Activated CD8-positive, alpha-beta memory T cell treated with anti-CD3 and anti-CD28 coated beads, Interleukin-2, amount 10 ng/mL, durations not matched to agents 7 days and 5 days (primary cell): Measurements from ENCODE around the gene RNPEPL1. TPM values are rescaled to one million over a fixed set of nuclear protein-coding genes. Genes with fewer than 3 reads are reported as not detected.

Experiments
- ATAC-seq: fragments of 150-1000 bp; cut with Tn5 transposase; one replicate; pipeline ENCODE4 v1.10.0; 2021; ENCODE audit warnings: moderate library complexity
- CTCF ChIA-PET: fragments of 350-600 bp; sonication (Branson Sonifier 250); formaldehyde crosslinking; loops from one replicate; lab custom pipeline; 2021; ENCODE audit warnings: antibody characterized with exemption; lab: Charles Lee
- DNase-seq: peaks from one replicate; pipeline ENCODE4 v3.0.0-alpha.2; 2020
- H3K27ac Mint-ChIP-seq: one replicate; pipeline ENCODE4 v1.8.0; 2021; ENCODE audit warnings: mild to moderate bottlenecking, mixed read lengths
- H3K27me3 Mint-ChIP-seq: one replicate; pipeline ENCODE4 v1.8.0; 2021; ENCODE audit warnings: mixed read lengths
- H3K36me3 Mint-ChIP-seq: one replicate; pipeline ENCODE4 v1.8.0; 2021; ENCODE audit warnings: mild to moderate bottlenecking, mixed read lengths
- H3K4me1 Mint-ChIP-seq: one replicate; pipeline ENCODE4 v1.8.0; 2021; ENCODE audit warnings: mixed read lengths
- H3K4me3 Mint-ChIP-seq: one replicate; pipeline ENCODE4 v1.8.0; 2021; ENCODE audit warnings: mild to moderate bottlenecking, moderate library complexity, mixed read lengths
- H3K9me3 Mint-ChIP-seq: one replicate; pipeline ENCODE4 v1.8.0; 2022; ENCODE audit warnings: low read depth, mixed read lengths
- total RNA-seq, 2 experiments: library from RNA; stranded (reverse); gene quantifications; one replicate each; pipeline ENCODE4 v1.2.3, GENCODE V29; 2021

RNPEPL1 gene
- total RNA-seq, 2 experiments from 2014 or later = 101 to 152 TPM

DNA sequence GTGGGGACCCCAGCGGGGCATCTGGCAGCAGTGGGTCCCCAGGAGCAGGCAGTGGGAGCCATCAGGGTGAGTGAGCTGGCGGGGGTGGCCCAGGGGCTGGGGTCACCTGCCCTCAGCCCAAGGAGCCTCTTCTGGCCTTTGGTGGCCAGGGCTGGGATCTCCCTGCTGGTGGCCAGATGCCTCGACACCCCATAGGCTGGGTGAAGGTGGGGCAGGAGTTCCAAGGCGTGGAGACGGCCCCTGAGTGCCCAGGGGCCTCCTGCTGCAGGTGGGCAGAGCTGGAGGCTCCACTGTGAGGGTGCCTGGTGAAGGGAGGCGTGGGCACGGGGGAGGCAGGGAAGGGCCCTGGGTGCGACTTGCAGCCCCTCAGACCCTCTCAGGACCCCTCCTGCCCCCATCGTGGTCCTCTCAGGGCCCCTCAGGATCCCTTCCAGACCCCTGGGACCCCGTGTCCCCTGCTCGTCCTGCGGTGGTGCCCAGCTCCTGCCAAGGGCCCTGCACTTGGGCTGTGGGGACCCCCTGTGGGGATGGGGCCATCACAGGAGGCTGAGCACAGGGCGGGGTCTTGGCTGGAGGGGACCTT is 52.0 kb downstream of the RNPEPL1 start:
- no peak overlapping the region for H3K27ac Mint-ChIP-seq
- H3K27me3 Mint-ChIP-seq = no peaks in the 10 kb centered on the region
- H3K4me3 Mint-ChIP-seq = no peak overlapping the region
- CTCF ChIA-PET = interaction anchor here (0.6 to 7.6 kb wide), 4 partner anchors 7 to 54 kb away, joined by 3 to 62 read pairs (median 16); partner anchors contain the start of gene CAPN10
- peaks cover 73% of the 10 kb centered on the region for H3K4me1 Mint-ChIP-seq
- peaks cover 27% of the 10 kb centered on the region for H3K36me3 Mint-ChIP-seq
- ATAC-seq (no peak), DNase-seq (no peak)
- peaks cover 5% of the 10 kb centered on the region for H3K9me3 Mint-ChIP-seq

DNA sequence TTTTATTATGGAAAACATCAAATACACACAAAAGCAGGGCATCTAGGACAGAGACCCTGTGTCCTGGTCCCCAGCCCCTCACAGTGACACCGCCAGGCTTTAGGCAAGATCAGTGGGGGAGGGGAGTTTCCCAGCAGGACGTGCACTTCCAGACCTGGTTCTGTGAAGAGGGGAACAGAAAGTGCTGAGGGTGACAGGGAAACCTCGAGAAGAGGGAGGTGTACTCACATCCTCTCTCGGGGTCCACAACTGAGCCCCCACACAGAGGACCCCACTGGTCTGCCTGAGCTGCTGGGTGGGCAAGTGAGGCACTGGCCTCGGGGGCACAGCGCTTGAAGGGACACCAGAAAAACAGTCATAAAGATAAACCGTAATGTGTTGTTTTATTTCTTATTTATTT is 52.6 kb downstream of the RNPEPL1 start:
- ATAC-seq (no peak), DNase-seq (no peak)
- CTCF ChIA-PET = interaction anchor here (1.0 to 7.6 kb wide), 9 partner anchors 8 to 107 kb away, joined by 3 to 62 read pairs (median 9); partner anchors contain the start of genes CAPN10 and DUSP28
- Mint-ChIP-seq H3K36me3 (peaks cover 24% of the 10 kb centered on the region), H3K4me3 (peak overlapping the region; percentile 13), H3K27me3 (no peaks in the 10 kb centered on the region), H3K9me3 (peaks cover 5% of the 10 kb centered on the region), H3K27ac (peak overlapping the region; percentile 97), H3K4me1 (peaks cover 70% of the 10 kb centered on the region)

DNA sequence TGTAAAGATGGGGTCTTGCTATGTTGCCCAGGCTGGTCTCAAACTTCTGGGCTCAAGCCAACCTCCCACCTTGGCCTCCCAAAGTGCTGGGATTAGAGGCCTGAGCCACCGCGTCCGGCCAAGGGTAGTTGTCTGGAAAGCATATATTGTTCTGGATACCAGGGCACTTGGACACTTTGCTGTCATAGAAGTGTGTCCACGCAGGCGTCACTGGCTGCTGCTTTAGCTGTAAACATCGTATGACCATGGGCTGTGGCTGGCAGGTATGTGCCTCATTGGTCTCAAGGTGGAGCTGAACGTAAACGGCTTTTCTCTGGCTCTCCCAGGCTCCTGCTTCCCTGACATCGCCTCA is 53.8 kb downstream of the RNPEPL1 start:
- no peak for DNase-seq
- H3K9me3 Mint-ChIP-seq = peaks cover 2% of the 10 kb centered on the region
- no peak for ATAC-seq
- H3K27me3 Mint-ChIP-seq = no peaks in the 10 kb centered on the region
- CTCF ChIA-PET = interaction anchor here (1.0 to 7.6 kb wide), 12 partner anchors 9 to 108 kb away, joined by 3 to 62 read pairs (median 9); partner anchors contain the start of genes CAPN10 and DUSP28
- H3K4me1 Mint-ChIP-seq = peaks cover 72% of the 10 kb centered on the region
- H3K36me3 Mint-ChIP-seq = peaks cover 22% of the 10 kb centered on the region
- peak overlapping the region; percentile 97 for H3K27ac Mint-ChIP-seq
- peak overlapping the region; percentile 50 for H3K4me3 Mint-ChIP-seq

DNA sequence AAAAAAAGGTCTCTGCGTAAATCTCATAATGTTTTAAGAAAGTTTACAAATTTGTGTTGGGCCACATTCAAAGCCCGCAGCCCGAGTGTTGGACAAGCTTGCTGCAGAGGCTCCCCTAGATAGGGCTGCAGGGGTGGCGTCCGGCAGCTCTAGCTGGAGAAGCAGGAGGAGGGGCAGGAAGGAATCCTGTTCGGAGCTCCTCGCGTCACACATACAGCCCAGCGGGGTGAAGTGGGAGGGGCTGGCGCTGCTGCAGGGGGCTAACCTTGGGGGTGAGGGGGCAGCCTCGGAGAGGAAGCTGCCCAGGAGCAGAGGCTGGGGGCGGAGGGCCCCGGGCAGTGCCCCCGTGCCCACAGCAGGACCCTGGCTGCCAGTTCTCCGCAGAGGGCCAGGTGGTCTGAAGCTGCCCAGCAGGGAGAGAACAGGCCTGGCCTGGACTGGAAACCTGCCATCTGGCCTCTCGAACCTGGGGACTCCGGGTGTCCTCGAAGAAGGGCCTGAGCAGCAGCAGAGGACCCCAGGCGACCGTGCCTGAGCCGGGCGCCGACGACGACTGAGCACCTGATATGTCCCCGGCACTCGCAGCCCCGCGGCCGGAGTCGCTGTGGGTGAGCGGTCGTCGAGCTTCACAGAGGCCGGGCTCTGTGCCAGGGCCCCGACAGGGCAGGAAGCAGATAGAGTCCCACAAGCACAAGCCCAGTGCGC is 54.4 kb downstream of the RNPEPL1 start:
- ATAC-seq = no peak
- CTCF ChIA-PET = interaction anchor here (1.3 to 7.6 kb wide), 8 partner anchors 10 to 108 kb away, joined by 3 to 62 read pairs (median 10); partner anchors contain the start of genes CAPN10 and DUSP28
- Mint-ChIP-seq H3K4me3 (no peak overlapping the region), H3K27me3 (no peaks in the 10 kb centered on the region), H3K9me3 (peaks cover 1% of the 10 kb centered on the region), H3K36me3 (peaks cover 19% of the 10 kb centered on the region), H3K4me1 (peaks cover 75% of the 10 kb centered on the region), H3K27ac (peak overlapping the region; percentile 97)
- no peak for DNase-seq

DNA sequence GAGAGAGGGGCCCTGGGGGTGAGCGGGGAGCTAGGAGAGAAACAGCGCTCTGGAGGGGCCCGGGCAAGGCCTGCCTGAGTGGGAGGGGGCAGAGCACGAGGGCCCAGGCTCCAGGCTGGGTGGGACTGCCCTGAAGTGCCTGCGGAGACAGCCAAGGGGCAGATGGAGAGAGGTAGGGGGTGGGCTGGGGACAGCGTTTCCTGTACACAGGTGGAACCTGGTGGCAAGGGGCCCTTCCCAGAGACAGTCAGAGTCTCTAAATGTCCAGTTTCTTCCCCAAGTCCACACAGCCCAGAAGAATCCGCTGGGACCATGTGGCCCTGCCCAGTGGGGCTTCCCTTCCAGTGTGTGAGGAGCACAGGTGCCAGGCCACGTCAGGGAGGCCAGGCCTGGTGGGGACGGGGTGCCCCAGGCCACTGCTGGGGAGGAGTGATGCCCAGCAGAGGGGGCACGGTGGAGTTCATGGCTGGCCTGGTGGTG is 55.3 kb downstream of the RNPEPL1 start:
- Mint-ChIP-seq H3K9me3 (no peaks in the 10 kb centered on the region), H3K4me1 (peaks cover 73% of the 10 kb centered on the region), H3K36me3 (peaks cover 16% of the 10 kb centered on the region), H3K27ac (no peak overlapping the region), H3K4me3 (no peak overlapping the region), H3K27me3 (no peaks in the 10 kb centered on the region)
- DNase-seq = no peak
- CTCF ChIA-PET = interaction anchor here (1.5 to 7.6 kb wide), 4 partner anchors 11 to 37 kb away, joined by 3 to 62 read pairs (median 12); partner anchors contain the start of gene CAPN10
- no peak for ATAC-seq

DNA sequence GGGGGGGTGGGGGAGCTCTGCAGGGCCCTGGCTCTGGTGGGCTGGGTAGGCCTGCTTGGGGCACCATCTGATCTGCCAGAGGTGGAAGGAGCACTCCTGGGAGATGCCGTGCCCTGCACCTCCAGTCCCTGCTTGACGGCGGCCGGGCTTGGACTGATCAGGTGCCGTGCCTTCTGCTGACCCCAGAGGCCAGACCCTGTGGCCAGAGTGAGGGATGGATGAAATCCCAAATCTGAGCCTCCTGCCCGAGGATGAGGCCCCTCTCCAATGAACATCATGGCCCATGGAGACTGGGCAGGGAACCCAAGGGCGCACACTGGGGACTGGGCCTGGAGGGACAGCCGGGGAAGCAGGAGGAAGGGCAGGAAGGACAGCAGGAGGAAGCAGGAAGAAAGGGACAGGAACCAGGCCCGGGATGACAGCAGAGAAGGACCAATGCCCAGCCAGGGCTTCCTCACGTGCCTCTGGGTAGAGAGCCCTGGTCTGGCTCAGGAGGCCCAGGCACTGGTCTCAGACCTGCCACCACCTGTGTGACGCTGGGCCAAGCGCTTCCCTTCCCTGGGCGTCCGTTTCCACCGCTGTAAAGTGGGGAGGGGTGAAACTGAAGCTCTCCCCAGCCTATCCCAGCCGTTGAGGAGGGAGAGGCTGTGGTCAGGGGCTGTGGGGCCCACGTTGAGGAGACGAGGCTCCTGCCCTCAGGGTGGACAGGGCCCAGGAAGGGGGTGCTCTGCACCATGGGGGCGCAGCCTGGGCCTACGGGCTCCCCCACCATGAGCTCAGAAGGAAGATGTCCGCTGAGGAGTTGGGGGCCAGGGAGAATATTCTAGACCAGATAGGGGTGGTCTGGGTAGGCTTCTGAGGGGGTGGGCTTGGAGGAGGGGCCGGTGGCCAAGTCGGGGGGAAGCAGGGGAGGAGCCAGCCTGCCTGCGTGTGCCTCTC is 56.0 kb downstream of the RNPEPL1 start:
- Mint-ChIP-seq H3K27ac (peak overlapping the region; percentile 93), H3K4me1 (peaks cover 67% of the 10 kb centered on the region), H3K9me3 (no peaks in the 10 kb centered on the region), H3K4me3 (peak overlapping the region; percentile 74), H3K36me3 (peaks cover 9% of the 10 kb centered on the region), H3K27me3 (no peaks in the 10 kb centered on the region)
- DNase-seq = no peak
- CTCF ChIA-PET = interaction anchor here (1.1 to 7.6 kb wide), 8 partner anchors 12 to 110 kb away, joined by 3 to 62 read pairs (median 6); partner anchors contain the start of gene CAPN10
- peak; percentile 3 for ATAC-seq

DNA sequence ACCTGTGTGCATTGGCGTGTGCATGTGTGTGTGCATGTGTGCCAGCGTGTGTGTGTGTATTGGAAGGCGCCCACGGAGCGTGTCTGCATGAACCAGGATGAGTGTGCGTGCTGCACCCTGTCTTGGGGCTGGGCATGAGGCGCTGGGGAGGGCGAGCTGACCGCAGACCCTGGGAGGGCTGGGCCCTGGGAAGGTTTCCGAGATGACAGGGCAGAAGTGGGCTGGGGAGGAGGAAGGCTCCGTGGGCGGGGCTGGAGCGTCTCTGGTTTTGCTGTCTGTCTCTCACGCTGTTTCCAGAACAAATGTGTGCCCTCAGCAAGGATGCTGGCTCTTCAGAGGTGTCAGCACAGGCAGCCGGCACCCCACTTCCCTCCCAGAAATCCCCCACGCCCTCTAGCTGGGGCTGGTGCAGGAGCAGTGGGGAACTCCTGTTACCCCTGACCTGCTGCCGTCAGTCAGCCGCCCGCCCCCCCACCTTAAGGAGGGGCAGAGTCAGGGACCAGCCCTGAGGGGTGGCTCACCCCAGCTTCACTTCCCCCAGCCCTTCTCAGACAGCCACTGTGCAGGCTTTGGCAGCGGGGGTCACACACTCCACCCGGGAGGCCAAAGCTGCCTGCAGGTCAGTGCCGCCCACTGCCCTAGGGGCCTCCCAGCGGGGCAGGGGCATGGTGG is 56.8 kb downstream of the RNPEPL1 start, which contains the start of gene GPR35:
Gene GPR35 (plus strand): TSS at position 531 of the 672 bp plus-strand sequence. CDS start 4,473 bp downstream, outside the sequence.
- Mint-ChIP-seq H3K4me1 (peaks cover 62% of the 10 kb centered on the region), H3K4me3 (peak within 1 kb of the TSS; percentile 74), H3K9me3 (no peaks in the 10 kb centered on the region), H3K27me3 (no peaks in the 10 kb centered on the region), H3K27ac (peak within 1 kb of the TSS; percentile 93), H3K36me3 (peaks cover 16% of the 10 kb centered on the region)
- CTCF ChIA-PET = interaction anchor here (1.1 to 7.6 kb wide), 8 partner anchors 12 to 111 kb away, joined by 3 to 62 read pairs (median 6); partner anchors contain the start of gene CAPN10
- ATAC-seq (peak; percentile 66), DNase-seq (peak; percentile 94)

GRCh38 chr2:240626531-240627300 is 58.4 kb downstream of the RNPEPL1 start:
- H3K27ac Mint-ChIP-seq = peak overlapping the region; percentile 88
- CTCF ChIA-PET = interaction anchor here (0.7 to 7.6 kb wide), 8 partner anchors 10 to 113 kb away, joined by 3 to 62 read pairs (median 3); partner anchors contain the start of gene CAPN10
- no peaks in the 10 kb centered on the region for H3K9me3 Mint-ChIP-seq
- peaks cover 50% of the 10 kb centered on the region for H3K4me1 Mint-ChIP-seq
- peak; percentile 75 for DNase-seq
- no peaks in the 10 kb centered on the region for H3K27me3 Mint-ChIP-seq
- H3K36me3 Mint-ChIP-seq = peaks cover 25% of the 10 kb centered on the region
- ATAC-seq = peak; percentile 20
- peak overlapping the region; percentile 72 for H3K4me3 Mint-ChIP-seq

GRCh38 chr2:240627736-240628506 is 59.6 kb downstream of the RNPEPL1 start:
- no peak for DNase-seq
- H3K36me3 Mint-ChIP-seq = peaks cover 37% of the 10 kb centered on the region
- CTCF ChIA-PET = interaction anchor here (1.3 to 3.7 kb wide), 4 partner anchors 11 to 114 kb away, joined by 3 to 25 read pairs (median 5); partner anchors contain the start of gene CAPN10
- H3K4me1 Mint-ChIP-seq = peaks cover 39% of the 10 kb centered on the region
- no peaks in the 10 kb centered on the region for H3K27me3 Mint-ChIP-seq
- H3K9me3 Mint-ChIP-seq = peaks cover 3% of the 10 kb centered on the region
- peak overlapping the region; percentile 32 for H3K27ac Mint-ChIP-seq
- H3K4me3 Mint-ChIP-seq = no peak overlapping the region
- no peak for ATAC-seq

GRCh38 chr2:240628507-240628807 is 60.2 kb downstream of the RNPEPL1 start:
- CTCF ChIA-PET = interaction anchor here (2.3 kb wide), 1 partner anchor 42 kb away, joined by 7 read pairs; the partner anchor contains the start of gene CAPN10
- DNase-seq = no peak
- peaks cover 43% of the 10 kb centered on the region for H3K36me3 Mint-ChIP-seq

More at GRCh38 chr2:240628507-240628807, 60.2 kb downstream of the RNPEPL1 start:
- peaks cover 8% of the 10 kb centered on the region for H3K9me3 Mint-ChIP-seq
- no peaks in the 10 kb centered on the region for H3K27me3 Mint-ChIP-seq
- H3K27ac Mint-ChIP-seq = no peak overlapping the region
- H3K4me3 Mint-ChIP-seq = no peak overlapping the region
- H3K4me1 Mint-ChIP-seq = peaks cover 34% of the 10 kb centered on the region
- ATAC-seq = no peak
